AG09309 (cell line): Measurements from ENCODE around the gene CHPF.

ENCODE experiments used
- DNase-seq: peaks from one replicate; pipeline ENCODE4 v3.0.0-alpha.2; 2010; ENCODE audit warnings: low read depth
- H3K4me3 ChIP-seq: 2 replicates; pipeline ENCODE4 v1.5.1; 2011; ENCODE audit warnings: mild to moderate bottlenecking, low read depth, low read length, moderate library complexity; ENCODE audit not compliant: control insufficient read depth
- TF ChIP-seq, protein P1 (sequence below): IDR thresholded peaks from 2 replicates; pipeline ENCODE4 v1.5.1; 2011; ENCODE audit warnings: mild to moderate bottlenecking, low read depth, low read length, inconsistent platforms; ENCODE audit not compliant: insufficient read depth, control insufficient read depth; ENCODE audit errors: missing control alignments

CHPF gene

DNA sequence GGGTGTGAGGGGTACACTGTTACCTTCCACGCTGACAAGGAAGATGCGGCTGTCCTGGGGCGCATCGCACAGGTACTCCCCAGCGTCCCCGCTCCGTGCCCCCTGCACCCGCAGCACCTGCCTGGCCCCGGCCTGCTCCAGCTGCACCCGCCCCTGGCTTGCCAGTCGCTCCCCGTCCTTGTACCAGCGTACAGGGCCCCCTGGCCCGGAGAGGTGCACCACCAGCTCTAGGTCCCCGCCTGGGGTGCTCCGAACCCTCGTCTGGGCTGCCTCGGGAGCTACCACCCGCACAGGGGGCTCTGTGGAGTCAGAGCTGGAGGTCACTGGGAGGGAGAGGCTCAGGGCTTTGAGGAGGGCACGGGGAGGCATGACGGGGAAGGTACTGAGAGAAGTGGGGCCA is 13.7 kb upstream of the CHPF start:
- H3K4me3 ChIP-seq: no peak overlapping the region
- DNase-seq: no peak
- TF ChIP-seq, protein P1, sequence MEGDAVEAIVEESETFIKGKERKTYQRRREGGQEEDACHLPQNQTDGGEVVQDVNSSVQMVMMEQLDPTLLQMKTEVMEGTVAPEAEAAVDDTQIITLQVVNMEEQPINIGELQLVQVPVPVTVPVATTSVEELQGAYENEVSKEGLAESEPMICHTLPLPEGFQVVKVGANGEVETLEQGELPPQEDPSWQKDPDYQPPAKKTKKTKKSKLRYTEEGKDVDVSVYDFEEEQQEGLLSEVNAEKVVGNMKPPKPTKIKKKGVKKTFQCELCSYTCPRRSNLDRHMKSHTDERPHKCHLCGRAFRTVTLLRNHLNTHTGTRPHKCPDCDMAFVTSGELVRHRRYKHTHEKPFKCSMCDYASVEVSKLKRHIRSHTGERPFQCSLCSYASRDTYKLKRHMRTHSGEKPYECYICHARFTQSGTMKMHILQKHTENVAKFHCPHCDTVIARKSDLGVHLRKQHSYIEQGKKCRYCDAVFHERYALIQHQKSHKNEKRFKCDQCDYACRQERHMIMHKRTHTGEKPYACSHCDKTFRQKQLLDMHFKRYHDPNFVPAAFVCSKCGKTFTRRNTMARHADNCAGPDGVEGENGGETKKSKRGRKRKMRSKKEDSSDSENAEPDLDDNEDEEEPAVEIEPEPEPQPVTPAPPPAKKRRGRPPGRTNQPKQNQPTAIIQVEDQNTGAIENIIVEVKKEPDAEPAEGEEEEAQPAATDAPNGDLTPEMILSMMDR: no peak

DNA sequence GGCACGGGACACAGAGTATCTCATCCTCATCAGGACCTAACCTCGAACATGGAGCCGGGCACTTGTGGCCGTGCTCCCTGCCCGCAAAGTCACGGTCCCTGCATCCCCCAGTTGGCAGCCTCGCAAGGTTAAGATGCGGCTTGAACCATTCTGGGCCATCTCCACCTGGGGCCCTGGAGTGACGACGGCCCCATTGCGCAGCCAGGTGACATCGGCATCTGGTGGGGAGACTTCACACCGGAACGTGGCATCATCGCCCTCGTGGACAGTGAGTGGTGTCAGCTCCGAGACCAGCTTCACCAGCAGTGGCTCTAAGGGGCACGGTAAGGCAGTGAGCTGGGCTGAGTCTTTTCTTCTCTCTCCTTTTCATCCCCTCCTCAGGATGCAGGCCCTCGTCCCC is 12.8 kb upstream of the CHPF start:
- DNase-seq: no peak

DNA sequence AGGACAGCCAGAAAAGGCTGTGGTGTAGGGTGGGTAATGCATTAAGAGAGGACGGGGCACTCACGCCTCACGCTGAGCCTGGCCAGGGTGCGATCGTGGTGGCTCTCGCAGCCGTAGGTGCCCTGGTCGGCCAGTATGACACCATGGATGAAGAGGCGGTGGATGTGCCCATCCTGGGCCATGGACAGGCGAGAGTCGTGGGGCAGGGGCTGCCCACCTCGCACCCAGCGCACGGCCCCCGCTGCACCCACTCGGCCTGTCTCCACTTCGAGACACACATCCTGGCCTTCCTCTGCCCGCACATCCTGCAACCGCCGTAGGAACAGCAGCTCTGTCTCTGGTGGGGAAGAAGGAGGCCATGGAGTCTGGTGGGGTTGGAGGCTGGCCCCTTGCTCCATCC is 12.3 kb upstream of the CHPF start:
- no peak for DNase-seq
- no peak overlapping the region for H3K4me3 ChIP-seq
- TF ChIP-seq, protein P1: no peak

More for the DNA sequence above, 12.8 kb upstream of the CHPF start:
- TF ChIP-seq, protein P1: no peak
- no peak overlapping the region for H3K4me3 ChIP-seq

DNA sequence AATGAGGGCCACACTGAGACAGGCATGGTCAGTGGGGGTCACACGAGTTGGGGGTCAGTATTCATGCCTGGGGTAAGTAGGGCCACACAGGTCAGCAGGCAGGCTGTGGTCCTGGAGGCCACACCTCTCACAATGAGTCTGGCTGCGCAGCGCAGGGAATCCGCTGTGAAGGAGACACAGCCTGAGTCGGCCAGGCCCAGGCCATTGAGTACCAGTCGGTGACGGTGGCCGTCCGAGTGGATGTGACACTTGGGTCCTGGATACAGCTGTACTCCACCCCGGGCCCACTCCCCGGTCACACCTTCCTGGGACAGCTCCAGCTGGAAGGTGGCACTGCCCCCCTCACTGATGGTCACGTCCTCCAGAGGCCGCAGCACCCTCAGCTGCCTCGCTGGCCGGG is 10.7 kb upstream of the CHPF start:
- no peak overlapping the region for H3K4me3 ChIP-seq
- TF ChIP-seq, protein P1: no peak
- no peak for DNase-seq

DNA sequence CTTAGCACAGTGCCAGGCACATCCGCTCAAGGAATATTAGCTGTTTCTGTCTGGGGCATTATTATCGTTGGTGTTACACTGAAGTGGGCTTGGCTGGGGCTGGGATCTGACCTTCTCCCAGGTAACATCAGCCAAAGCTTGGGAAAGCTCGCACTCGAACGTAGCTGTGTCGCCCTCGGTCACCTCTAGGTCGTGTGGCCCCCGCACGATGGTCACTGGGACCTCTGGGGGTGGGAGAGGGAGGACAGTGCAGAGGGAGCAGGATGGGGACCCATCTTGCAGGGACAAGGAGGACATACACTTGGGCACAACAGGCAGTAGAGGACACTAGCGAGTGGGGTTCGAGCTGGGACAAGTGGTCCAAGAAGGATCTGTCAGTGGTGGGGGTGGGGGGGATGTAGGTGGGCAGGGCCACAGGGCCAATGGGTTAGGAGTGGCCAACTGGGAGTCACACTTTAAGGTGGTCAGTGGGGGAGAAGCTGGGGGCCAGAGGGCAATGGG is 9.9 kb upstream of the CHPF start:
- no peak overlapping the region for H3K4me3 ChIP-seq
- TF ChIP-seq, protein P1: no peak
- DNase-seq: no peak

DNA sequence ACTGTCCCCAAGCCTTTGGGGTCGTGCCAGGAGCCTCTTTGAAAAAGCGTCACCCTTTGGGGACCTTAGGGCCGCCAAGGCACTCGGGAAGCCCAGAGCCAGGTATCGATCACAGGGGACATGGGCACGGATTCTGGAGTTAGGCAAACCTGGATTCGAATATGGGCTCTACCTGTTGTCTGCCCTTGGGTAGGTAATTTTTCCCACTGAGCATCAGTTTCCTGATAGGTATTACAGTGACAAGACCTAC is 9.5 kb upstream of the CHPF start:
- TF ChIP-seq, protein P1: no peak
- DNase-seq: no peak
- H3K4me3 ChIP-seq: peak overlapping the region; percentile 57
